ENCODE measurements around the gene SPEM2.

- TF ChIP-seq YY1 (IDR thresholded peaks at IDR 0.05; ENCODE audit: insufficient read depth, insufficient read length) (no peak), SUZ12 (IDR thresholded peaks at IDR 0.05; ENCODE audit: extremely low read depth, insufficient read depth, insufficient read length) (no peak), ZNF274 (IDR thresholded peaks at IDR 0.05; ENCODE audit: low read depth, low read length) (no peak)
Observed at GRCh38 chr17:7379134-7379533, 46.3 kb upstream of the SPEM2 start.
